Measurements from ENCODE around the gene LDB3.

The LDB3 gene

GRCh38 chr10:86651021-86651471, 17.3 kb upstream of the LDB3 start:
- DNase-seq (ENCODE audit: low spot score): no peak

- DNase-seq (ENCODE audit: low spot score): no peak
Measured at GRCh38 chr10:86651631-86652331, 16.5 kb upstream of the LDB3 start.

- DNase-seq (ENCODE audit: low spot score): no peak
Measured at GRCh38 chr10:86652361-86653202, 15.7 kb upstream of the LDB3 start.

- no peak for DNase-seq (ENCODE audit: low spot score)
Measured at GRCh38 chr10:86653379-86653778, 14.9 kb upstream of the LDB3 start.

GRCh38 chr10:86653987-86654386, 14.3 kb upstream of the LDB3 start:
- DNase-seq (ENCODE audit: low spot score): no peak

GRCh38 chr10:86654411-86655172, 13.7 kb upstream of the LDB3 start, which contains the start of gene OPN4:
OPN4 (plus strand) TSS chr10:86654547; CDS start chr10:86654784, 237 bp downstream.
- DNase-seq (ENCODE audit: low spot score): no peak

GRCh38 chr10:86655173-86655540, 13.2 kb upstream of the LDB3 start:
- no peak for DNase-seq (ENCODE audit: low spot score)

- DNase-seq (ENCODE audit: low spot score): no peak
Measured at GRCh38 chr10:86655596-86655995, 12.7 kb upstream of the LDB3 start.

- DNase-seq (ENCODE audit: low spot score): no peak
Measured at GRCh38 chr10:86657011-86657395, 11.3 kb upstream of the LDB3 start.

GRCh38 chr10:86657396-86658011, 10.8 kb upstream of the LDB3 start:
- DNase-seq (ENCODE audit: low spot score): peak; percentile 36

GRCh38 chr10:86658261-86658741, 10.0 kb upstream of the LDB3 start:
- no peak for DNase-seq (ENCODE audit: low spot score)

GRCh38 chr10:86658751-86659150, 9.6 kb upstream of the LDB3 start:
- DNase-seq (ENCODE audit: low spot score): no peak

- DNase-seq (ENCODE audit: low spot score): no peak
Measured at GRCh38 chr10:86659161-86659691, 9.1 kb upstream of the LDB3 start.

GRCh38 chr10:86659721-86660453, 8.4 kb upstream of the LDB3 start:
- DNase-seq (ENCODE audit: low spot score): no peak

- DNase-seq (ENCODE audit: low spot score): peak; percentile 56
Measured at GRCh38 chr10:86661161-86662025, 6.9 kb upstream of the LDB3 start.

GRCh38 chr10:86662186-86663045, 5.9 kb upstream of the LDB3 start:
- DNase-seq (ENCODE audit: low spot score): no peak

- no peak for DNase-seq (ENCODE audit: low spot score)
Measured at GRCh38 chr10:86663046-86663345, 5.3 kb upstream of the LDB3 start.

- no peak for DNase-seq (ENCODE audit: low spot score)
Measured at GRCh38 chr10:86663576-86664339, 4.6 kb upstream of the LDB3 start.

All from GM03348 (cell line).